ENCODE data around the gene MKNK2.

The MKNK2 gene

GRCh38 chr19:2080336-2080988 lies 29.4 kb upstream of the MKNK2 start:
- peaks cover 40% of the 10 kb centered on the region for H3K36me3 Mint-ChIP-seq (ENCODE audit: low read depth)
- no peak for DNase-seq
- TF ChIP-seq, protein P1, sequence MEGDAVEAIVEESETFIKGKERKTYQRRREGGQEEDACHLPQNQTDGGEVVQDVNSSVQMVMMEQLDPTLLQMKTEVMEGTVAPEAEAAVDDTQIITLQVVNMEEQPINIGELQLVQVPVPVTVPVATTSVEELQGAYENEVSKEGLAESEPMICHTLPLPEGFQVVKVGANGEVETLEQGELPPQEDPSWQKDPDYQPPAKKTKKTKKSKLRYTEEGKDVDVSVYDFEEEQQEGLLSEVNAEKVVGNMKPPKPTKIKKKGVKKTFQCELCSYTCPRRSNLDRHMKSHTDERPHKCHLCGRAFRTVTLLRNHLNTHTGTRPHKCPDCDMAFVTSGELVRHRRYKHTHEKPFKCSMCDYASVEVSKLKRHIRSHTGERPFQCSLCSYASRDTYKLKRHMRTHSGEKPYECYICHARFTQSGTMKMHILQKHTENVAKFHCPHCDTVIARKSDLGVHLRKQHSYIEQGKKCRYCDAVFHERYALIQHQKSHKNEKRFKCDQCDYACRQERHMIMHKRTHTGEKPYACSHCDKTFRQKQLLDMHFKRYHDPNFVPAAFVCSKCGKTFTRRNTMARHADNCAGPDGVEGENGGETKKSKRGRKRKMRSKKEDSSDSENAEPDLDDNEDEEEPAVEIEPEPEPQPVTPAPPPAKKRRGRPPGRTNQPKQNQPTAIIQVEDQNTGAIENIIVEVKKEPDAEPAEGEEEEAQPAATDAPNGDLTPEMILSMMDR (IDR thresholded peaks at IDR 0.05), result no peak
- H3K9me3 Mint-ChIP-seq, result no peaks in the 10 kb centered on the region
- H3K27me3 Mint-ChIP-seq (ENCODE audit: low read depth, poor library complexity), result no peaks in the 10 kb centered on the region
- peak overlapping the region; percentile 68 for H3K27ac Mint-ChIP-seq
- peaks cover 8% of the 10 kb centered on the region for H3K4me1 Mint-ChIP-seq
- H3K4me3 Mint-ChIP-seq, result no peak overlapping the region

DNA sequence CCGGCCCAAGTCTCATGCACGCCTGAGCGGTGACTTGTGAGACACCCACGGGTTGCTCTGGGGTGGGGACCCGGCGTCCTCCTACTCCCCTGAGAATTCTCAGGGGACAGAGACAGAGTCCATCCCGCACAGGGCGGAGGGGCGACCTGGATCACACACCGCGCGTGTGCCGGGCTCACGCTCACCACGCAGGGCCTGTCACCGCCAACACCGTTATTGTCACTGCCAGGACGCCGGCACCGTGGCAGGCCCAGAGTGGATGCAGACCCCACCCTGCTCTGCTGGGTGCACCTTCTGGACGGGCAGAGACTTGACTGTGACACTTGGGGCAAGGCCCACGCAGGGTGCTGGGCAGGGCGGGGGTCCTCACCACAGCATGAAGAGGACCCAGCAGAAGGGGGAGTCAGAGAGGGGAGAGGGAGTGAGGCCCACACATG lies 28.8 kb upstream of the MKNK2 start:
- H3K9me3 Mint-ChIP-seq, result no peaks in the 10 kb centered on the region
- H3K27me3 Mint-ChIP-seq (ENCODE audit: low read depth, poor library complexity), result no peaks in the 10 kb centered on the region
- TF ChIP-seq, protein P1 (IDR thresholded peaks at IDR 0.05), result no peak
- DNase-seq, result no peak
- peaks cover 2% of the 10 kb centered on the region for H3K4me1 Mint-ChIP-seq
- peak overlapping the region; percentile 68 for H3K27ac Mint-ChIP-seq
- H3K4me3 Mint-ChIP-seq, result no peak overlapping the region
- H3K36me3 Mint-ChIP-seq (ENCODE audit: low read depth), result peaks cover 37% of the 10 kb centered on the region

DNA sequence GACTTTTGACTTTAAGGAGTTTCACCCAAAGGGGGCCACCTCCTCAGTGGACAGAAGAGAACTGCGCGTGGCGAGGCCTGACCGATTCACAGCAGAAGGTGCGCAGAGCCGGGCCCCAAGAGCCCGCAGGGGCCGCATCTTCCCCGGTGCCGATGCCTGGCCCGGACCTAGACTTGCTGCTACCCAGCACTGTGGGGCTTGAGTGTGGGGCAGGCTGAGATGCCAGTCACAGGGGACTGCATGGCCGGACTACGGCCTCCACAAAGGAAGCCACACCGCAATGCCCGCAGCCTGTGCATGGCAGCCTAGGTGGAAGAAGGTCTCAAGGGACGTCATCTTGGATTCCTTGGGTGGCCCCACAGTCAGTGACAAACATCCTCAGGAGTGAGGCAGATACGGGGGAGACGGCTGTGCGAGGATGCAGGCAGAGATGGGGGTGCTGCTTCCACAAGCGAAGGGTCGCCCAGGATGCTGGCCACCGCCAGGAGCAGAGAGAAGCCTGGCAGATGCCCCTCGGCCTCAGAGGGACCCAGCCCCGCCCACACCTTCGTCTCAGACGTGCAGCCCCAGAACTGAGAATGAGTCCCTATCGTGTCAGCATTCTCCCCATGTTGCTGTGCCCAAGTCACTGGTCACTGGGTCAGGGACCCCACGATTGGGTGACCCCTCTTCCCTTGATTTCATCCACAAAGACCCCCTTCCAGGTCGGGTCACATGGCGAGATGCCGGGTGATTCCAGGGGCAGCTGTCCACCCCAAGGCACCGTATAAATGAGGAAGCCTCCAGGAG lies 28.2 kb upstream of the MKNK2 start:
- peak overlapping the region; percentile 68 for H3K27ac Mint-ChIP-seq
- no peaks in the 10 kb centered on the region for H3K9me3 Mint-ChIP-seq
- no peak for DNase-seq
- TF ChIP-seq, protein P1 (IDR thresholded peaks at IDR 0.05), result no peak
- H3K4me1 Mint-ChIP-seq, result no peaks in the 10 kb centered on the region
- H3K4me3 Mint-ChIP-seq, result no peak overlapping the region
- H3K36me3 Mint-ChIP-seq (ENCODE audit: low read depth), result peaks cover 39% of the 10 kb centered on the region
- no peaks in the 10 kb centered on the region for H3K27me3 Mint-ChIP-seq (ENCODE audit: low read depth, poor library complexity)

DNA sequence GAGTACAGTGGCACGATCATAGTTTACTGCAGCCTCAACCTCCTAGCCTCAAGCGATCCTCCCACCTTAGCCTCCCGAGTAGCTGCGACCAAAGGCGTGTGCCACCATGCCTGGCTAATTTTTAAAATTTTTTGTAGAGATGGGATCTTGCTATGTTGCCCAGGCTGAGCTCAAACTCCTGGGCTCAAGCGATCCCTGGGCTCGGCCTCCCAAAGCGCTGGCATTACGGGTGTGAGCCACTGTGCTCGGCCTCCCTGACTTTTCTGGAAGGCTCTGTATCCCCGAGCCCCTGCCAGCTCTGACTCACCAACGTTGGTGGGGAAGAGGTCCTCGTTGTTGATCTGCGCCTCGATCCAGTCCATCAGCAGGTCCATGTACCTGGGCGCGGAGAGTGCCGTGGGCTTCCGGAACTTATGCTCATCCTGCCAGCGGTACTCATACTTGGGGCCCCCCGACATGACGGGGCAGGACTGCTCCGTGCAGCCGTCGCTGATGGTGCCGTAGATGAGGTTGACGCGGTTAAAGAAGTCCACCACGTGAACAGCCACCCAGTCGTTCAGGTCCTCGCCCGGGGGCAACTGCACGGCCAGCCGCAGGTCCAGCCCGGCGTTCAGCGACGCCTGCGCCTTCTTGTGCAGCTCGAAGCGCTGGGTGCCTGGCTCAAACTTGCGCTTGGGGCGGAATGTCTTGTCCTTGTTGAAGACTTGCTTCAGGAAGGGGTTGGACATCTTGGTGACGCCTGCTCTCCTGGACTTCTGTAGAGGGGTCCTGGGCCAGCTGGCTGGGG lies 27.0 kb upstream of the MKNK2 start:
- no peak overlapping the region for H3K27ac Mint-ChIP-seq
- peaks cover 45% of the 10 kb centered on the region for H3K36me3 Mint-ChIP-seq (ENCODE audit: low read depth)
- DNase-seq, result no peak
- H3K27me3 Mint-ChIP-seq (ENCODE audit: low read depth, poor library complexity), result no peaks in the 10 kb centered on the region
- no peaks in the 10 kb centered on the region for H3K9me3 Mint-ChIP-seq
- H3K4me1 Mint-ChIP-seq, result no peaks in the 10 kb centered on the region
- TF ChIP-seq, protein P1 (IDR thresholded peaks at IDR 0.05), result no peak
- H3K4me3 Mint-ChIP-seq, result no peak overlapping the region

DNA sequence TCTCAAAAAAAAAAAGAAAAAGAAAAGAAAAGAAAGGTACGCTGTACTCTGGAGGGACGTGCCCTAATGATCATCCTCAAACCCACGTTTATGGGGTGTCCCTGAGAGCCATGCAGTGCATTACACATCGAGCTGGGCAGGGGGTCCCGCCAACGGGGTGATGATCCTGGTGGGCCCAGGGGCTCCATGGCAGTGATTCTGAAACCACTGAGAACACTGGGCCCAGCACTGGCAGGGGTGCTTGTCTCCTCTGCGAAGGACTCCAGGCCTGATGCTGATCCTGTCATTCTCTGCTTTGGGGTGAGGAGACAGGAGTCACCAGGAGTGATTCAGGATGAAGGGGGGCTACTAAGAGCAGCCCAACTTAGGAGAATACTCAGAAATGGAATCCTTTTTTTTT lies 26.4 kb upstream of the MKNK2 start:
- Mint-ChIP-seq H3K36me3 (ENCODE audit: low read depth) (peaks cover 52% of the 10 kb centered on the region), H3K4me1 (no peaks in the 10 kb centered on the region), H3K27ac (no peak overlapping the region), H3K4me3 (no peak overlapping the region), H3K27me3 (ENCODE audit: low read depth, poor library complexity) (no peaks in the 10 kb centered on the region), H3K9me3 (no peaks in the 10 kb centered on the region)
- TF ChIP-seq, protein P1 (IDR thresholded peaks at IDR 0.05), result no peak
- DNase-seq, result no peak

Data from nephron progenitor cell (in vitro differentiated cells).